CMK (cell line): ENCODE measurements around the gene PLEKHD1.
"Not testable (repeated sequence)": the region's sequence is repeated elsewhere in the genome, so short reads cannot be mapped to it uniquely, and the experiment has no call there.

Experiments
- DNase-seq: peaks from one replicate; pipeline ENCODE4 v3.0.0-alpha.2; 2010; ENCODE audit warnings: low read depth

The PLEKHD1 gene

DNA sequence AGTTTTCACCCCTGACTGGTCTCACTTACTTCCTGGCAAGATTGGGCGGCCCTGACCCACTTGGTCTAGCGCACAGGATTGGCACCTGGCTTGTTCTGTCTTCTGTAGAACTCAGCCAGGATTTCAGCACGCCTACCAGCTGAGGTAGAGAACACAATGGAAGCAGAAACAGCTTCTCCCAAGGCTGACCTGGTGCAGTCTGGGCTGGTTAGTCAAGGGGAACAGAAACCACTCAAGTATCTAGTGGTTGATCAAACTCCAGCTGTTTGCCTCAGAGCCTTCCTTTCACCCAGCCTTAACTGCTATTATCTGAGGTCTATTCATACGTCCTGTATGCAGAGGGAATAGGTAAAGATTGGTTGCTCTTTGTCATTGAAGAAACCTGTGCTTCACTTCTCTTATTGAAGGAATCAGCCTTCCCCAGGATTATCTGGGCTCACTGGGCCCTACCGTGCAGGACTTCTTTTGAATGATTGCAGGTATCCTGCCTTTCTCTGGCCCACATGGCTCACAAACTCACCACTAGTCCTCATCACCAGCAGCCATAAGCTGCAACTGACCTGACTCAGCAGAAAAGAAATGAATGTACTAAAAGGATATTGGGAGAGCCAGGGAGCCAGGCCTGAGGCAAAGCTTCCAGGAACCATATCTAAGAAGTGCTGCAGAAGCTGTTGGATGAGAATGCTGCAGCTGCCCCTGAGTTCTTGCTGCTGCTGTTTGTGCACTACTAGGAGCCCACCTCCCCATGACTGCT lies 2.5 kb upstream of the PLEKHD1 start:
- DNase-seq: no peak

DNA sequence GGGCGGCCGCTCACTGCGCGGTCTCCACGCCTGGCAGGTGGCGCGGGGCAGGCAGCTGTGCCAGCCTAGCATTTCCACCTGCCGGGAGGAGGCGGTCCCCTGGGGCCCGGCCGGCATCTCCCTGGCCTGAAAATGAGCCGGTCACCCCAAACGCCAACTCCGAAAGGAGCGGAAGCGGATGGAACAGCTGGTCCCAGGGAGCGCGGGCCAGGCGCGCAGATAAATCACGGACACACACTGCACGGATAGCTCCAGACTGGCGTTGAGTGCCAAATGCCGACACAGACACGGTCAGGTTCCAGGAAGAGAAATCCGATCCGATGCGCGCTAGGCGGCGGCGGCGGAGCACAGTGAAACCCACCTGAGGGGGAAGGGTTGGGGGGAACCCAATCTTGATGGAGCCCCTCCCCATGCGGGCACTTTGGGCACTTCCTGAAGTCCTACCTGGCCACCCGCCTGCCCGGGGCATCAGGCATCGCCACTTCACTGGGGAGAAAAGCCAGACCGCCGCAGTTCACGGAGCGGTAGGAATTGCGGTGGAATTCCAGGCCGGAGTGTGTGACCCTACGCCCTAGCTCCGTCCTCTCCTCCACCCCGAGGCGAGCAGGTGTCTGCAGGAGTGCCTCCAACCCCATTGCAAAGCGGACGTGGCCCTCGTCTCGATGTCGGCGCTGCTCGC lies 624 bp upstream of the PLEKHD1 start:
- DNase-seq: no peak

DNA sequence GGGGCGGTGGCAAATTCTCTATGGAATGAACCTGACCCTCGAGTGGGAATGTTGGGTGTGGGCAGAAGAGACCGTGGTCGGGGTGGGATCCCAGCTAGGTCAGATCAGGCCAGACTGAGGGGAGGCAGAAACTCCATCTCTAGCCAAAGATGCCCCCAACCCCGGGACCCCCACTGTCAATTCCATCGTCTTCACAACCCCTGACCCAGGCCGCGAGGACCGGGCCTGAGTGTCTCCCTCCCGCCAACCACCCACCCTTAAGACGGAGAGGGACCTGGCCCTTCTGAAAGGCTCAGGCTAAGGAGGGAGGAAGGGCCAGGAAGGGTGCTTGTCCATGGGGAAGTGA lies 760 bp downstream of the PLEKHD1 start:
- DNase-seq: no peak

DNA sequence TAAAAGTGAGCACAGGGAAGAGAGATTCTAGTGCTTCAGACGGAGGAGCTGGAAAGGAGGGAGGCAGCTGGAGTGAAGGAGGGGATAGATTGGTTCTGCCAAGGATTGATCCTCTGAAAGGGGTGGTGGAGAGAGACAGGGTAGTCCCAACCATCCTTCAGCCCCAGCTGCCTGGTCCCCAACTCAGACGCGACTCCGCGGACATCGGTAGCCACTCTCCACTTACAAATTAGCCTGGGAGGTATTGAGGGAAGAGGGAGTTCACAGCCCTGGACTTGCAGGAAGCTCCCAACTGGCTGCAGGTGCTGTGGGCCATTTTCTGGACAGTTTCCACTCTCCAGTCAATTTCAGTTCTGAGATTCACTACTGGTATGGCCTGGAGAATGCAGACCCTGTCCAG lies 1.2 kb downstream of the PLEKHD1 start:
- DNase-seq: no peak

DNA sequence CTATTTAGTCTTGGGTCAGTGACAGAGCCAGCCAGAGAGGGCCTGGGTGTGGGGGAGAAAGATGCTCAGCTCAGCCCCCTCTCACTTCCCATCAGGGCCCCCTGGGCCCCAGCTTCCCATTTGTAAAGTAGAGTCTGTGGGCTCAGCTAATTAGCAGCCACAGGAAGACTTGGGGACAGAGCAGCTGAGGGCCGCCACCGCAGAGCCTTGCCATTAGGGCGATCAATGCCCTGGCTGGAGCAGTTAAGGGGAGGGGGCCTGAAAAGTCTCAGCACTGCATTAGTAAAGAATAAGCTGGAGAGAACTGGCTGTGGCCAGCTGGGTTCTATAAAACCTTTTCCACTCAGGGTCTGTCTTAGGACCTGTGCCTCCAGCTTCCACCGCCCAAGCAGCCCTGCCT lies 2.7 kb downstream of the PLEKHD1 start:
- DNase-seq: no peak

DNA sequence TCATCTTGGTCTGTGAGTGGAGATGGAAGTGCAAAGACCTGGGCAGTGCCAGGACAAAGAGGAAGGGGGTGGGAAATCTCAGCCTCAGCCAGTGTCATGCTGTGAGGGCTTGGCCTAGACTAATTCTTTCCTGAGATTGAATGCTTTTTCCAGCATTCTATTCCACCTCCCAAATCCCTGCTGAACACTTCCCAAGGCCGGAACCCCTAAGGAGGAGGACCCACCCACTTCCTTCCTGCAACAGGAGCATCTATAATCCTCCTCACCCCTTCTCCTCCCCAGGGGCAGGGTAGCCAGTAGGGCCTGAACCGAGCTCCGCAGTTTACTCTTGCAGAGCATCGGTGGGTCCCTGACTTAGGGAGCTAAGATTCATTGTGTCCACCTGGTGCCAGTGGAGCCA lies 3.2 kb downstream of the PLEKHD1 start:
- DNase-seq: no peak

DNA sequence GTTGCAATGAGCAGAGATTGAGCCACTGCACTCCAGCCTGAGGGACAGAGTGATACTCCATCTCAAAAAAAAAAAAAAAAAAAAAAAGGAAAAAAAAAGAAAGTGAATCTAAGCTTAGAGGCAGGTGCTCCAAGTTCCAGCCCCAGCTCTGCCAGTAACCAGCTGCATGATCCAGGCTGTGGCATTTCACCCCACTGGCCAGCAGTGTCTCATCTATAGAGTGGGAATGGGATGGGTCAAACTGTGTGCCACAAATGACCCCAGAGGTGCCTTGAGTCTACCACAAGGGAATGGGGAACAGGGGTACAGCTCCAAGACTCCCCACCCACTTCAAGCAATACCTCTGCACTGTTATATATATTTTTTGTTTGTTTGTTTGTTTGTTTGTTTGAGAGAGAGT lies 5.0 kb downstream of the PLEKHD1 start:
- DNase-seq: no peak

DNA sequence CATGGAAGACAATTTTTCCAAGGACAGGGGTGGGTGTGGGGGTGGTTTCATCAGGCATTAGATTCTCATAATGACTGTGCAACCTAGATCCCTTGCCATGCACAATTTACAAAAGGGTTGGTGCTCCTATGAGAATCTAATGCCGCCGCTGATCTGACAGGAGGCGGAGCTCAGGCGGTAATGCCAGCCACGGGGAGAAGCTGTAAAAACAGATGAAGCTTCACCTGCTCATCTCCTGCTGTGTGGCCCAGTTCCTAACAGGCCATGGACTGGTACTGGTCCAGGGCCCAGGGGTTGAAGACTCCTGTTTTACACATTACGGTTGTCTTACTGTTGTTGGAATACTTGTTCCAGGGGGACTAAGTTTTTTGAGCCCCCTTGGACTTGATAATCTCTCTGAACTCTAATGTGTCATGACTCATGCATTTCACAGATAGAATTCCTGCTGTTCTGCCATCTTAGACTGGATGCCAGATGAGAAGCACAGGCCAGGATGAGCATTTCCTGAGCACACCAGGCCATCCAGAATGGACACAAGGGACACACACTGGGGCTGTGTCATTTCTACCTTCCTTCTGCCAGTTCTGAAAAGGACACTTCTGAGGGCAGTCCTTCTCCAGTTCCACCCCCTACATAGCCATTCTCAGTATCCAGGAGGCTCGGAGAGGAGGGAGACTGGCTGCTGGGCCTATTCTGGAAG lies 5.8 kb downstream of the PLEKHD1 start:
- no peak for DNase-seq

DNA sequence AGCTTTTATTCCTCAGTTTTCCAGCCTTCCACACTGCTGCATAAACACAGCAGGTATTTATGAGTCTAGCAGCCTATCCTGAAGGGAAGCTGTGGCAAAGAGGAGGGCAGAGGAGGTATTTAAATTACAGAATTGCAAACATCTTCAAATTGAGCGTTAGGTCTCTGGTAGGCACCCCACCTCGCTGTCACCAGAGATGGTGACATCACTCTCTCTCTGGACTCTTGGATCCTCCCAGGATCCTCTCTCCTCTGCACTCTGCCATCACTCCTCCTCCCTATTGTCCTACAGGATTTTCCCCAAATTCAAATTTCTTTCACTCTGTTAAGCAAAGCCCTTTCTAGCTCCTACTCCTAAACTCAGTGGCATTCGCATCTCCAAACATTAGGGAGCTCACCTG lies 6.7 kb downstream of the PLEKHD1 start:
- no peak for DNase-seq

DNA sequence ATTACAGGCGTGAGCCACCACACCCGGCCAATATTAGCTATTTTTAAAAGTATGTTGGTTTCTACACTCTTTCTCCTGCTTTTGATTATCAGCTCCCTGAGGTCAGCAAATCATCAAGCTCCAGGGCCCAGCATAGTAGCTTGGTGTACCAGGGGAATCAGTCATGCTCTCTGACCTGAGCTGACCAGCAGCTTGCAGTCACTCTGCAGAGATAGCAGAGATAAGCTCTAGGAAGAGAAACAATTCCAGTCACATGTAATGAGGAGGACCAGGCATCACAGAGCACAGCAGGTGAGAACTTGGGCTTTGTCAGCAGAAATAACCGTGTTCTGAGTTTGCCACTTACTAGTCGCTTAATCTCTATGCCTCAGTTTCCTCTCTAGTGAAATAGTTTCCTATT lies 8.5 kb downstream of the PLEKHD1 start:
- DNase-seq: no peak

DNA sequence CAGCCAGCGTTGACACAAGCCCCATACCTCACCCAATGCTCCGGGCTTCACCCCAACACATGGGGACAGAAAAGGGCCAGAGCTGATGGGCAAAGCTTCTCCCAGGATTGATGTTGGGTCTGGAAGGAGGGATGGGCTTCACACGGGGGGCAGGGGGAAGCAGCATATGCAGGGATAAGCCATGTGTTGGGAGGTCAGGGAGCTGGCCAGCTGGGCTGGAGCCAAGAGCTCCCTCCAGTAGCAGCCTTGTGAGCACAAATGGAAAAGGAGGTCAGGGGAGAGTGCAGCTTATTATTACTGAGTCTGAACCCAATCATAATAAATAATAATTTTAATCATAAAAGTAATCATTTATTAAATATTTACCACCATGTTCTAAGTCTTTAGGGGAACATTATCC lies 9.3 kb downstream of the PLEKHD1 start:
- no peak for DNase-seq

DNA sequence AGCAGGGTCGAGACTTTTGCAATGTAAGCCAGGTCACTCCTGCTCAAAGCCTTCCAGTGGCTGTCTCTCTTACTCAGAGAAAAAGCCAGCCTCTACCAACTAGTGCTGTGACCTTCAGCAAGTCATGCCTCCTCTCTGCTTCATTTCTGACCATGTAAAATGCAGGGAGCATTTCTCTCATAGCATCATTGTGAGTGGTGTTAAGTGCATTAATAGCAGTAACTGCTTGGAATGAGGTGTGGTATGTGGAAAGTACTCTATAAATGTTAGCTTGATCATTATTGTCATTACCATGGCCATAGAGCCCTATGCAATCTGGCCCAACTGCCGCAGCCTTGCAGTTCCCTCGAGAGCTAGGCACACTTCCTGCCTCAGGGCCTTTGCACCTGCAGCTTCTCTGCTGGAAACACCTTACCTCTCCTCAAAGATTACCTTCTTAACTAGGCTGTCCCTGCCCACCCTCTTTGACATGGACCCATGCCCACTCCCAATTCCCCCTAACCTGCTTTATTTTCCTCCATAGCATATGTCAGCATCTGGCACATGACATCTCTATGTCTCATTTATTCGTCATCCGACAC lies 10.9 kb downstream of the PLEKHD1 start:
- no peak for DNase-seq

DNA sequence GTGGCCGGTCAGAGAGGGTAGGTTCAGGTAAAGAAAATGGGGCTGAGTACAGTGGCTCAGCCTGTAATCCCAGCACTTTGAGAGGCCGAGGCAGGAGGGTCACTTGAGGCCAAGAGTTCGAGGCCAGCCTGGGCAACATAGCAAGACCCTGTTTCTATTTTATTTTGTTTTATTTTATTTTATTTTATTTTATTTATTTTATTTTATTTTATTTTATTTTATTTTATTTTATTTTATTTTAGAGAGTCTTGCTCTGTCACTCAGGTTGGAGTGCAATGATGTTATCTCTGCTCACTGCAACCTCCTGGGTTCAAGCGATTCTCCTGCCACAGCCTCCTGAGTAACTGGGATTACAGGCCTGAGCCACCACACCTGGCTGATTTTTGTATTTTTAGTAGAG lies 13.3 kb downstream of the PLEKHD1 start:
- DNase-seq: not testable (repeated sequence)

DNA sequence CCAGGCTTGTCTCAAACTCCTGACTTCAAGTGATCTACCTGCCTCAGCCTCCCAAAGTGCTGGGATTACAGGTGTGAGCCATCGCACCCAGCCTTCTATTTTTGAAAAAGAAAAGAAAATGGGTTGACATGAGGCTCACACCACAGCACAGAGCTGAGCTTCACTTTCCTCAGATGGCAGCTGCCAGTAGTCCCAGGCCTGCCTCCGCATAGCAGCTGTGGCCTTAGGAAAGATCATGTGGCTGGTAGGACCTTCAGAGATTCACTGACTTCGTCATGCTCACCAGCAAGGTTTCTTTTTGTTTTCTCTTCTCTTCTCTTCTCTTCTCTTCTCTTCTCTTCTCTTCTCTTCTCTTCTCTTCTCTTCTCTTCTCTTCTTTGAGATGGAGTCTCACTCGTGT lies 13.8 kb downstream of the PLEKHD1 start:
- DNase-seq: not testable (repeated sequence)

DNA sequence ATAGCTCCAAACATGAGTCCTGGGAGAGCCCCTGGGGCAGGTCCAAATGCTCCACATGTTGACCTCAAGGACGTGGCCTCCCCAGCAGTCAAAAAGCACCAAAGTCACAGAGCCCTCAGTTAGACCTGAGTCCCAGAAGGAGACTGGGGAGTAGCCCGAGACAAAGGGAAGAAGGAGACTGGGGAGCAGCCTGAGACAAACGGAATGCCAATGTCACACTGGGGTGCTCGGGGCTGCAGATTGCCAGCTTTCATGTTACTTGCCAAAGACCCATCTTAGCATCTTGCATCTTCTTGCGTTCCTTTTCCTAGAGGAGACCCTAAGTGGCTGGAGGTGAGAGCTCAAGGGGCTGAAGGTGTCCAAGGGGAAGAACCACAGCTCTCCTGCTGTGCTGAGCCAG lies 14.9 kb downstream of the PLEKHD1 start:
- DNase-seq: no peak

DNA sequence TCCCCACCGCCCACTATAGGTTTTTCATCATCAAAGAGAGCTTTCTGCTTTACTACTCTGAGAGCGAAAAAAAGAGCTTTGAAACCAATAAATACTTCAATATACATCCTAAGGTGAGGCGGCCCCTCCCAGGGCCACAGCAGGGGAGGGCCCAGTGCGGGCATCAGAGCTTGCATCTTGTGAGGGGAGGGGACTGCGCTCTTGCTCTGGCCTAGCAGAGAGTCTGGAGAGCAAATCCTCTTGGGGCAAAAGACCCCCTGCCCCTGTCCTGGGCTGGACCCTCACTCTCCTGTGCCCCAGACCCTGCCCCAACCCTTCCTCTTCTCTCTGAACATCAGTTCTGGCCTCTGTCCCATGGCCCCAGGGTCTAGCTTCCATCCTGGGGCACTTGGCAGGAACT lies 15.6 kb downstream of the PLEKHD1 start:
- no peak for DNase-seq

DNA sequence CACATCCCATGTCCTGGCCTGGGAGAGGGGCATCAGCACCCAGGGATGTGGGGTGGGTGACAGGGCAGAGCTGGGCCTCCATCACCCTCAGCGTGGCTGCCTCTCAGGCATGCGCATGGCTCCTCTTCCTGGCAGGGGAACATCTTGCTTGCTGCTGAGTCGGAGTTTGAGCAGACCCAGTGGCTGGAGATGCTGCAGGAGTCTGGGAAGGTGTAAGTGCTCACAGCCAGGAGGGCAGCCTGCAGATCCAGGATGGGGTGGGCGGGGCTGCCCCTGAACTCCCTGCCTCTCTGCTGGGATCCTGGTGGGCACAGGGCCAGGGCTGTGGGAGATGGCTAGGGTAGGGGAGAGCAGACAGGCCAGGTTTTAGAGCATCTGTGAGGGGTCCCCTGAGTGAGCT lies 16.2 kb downstream of the PLEKHD1 start:
- no peak for DNase-seq

DNA sequence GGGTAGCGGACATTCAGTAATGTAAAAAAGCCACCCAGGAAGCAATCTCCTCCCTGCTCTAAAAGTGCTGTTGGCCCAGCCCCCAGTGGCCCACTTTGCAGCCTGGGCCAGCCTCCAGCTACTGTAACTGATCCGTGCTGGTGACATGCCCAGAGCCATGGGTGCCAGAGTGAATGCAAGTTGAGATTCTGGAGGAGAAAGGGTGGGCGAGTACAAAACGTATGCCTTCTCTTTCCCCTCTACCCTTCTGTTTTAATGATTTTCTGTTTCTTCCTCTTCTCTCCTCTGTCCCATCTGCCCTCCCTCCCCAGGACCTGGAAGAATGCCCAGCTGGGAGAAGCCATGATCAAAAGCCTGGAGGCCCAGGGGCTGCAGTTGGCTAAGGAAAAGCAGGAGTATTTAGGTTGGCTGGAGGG lies 16.9 kb downstream of the PLEKHD1 start:
- DNase-seq: no peak

DNA sequence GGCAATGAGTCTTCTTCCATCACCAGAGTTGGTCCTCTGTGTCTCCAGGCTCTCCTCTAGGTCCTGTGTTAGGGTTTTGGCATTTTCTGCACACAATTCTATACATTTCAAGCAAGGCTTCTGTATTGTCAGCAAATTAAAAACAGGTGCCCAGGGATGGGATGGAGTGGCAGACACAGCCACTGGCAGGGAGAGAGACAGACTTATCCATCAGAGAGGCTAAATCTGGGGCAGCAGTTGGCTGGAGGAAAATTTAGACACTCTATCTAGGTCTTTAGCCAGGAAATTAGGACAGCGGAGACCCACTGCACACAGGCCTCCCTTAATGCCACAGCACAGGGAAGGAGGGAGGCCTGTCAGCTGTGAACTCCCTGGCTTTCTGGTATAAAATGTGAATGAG lies 20.2 kb downstream of the PLEKHD1 start:
- DNase-seq: no peak

DNA sequence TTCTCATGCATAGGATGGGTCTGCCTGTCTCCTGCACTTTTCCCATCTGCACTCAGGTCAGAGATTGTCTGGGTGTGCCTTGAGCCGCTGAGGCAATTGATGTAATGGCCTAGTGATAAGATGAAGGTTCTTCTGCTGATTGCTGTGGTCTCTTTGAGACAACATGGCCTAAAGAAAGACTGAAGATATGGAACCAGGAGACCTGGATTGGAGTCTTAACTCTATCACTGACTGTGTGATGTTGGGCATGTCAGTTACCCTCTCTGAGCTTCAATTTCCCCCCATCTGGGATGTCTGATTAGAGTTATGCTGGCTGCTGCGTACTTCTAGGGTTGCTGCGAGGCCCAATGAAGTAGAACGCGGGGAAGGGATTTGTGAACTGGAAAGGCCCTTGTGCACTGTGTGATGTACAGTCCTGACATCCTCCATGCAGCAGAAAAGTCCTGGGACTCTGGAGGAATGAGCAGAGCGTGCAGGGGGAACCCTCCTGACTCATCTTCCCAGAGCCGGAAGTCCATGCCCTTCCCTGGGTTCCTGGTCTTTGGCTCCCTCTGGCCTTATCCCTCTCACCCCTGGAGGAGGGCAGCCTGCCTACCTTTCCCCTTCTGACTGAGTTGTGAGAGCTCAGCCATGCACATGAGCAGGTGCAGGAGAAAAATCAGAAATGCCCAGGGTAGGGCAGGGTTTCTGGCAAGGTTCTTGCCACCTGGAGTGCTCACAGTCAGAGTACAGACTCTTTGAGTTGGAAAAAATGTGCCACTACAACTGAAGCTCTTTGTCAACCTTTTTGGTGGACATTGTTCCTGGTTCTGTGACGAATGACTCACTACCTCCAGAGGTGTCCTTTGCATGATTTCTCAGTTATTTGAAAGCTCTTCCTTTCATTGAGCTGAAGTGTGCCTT lies 21.1 kb downstream of the PLEKHD1 start:
- no peak for DNase-seq

DNA sequence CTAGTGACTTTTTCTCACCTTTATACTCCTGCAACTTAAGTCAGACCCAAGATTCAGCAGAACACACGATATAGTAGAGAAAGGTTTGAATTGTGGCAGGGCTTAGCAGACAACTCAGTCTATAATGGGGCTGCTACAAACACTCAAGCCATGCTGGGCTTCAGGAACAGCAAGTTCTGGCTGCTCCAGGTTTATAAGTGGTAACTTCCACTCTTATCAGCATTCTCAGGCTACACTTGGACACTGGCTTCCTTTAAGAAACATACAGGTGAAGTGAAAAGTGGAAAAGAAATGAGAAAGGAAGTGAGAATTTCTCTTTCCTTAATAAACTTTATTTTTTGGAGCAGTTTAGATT lies 21.7 kb downstream of the PLEKHD1 start:
- no peak for DNase-seq
